ENCODE data around the gene CRY1.
"Not testable (repeated sequence)": the region's sequence is repeated elsewhere in the genome, so short reads cannot be mapped to it uniquely, and the experiment has no call there.

Gene CRY1

GRCh38 chr12:107108366-107108765 is 15.0 kb upstream of the CRY1 start:
- not testable (repeated sequence) for DNase-seq (ENCODE audit: low spot score)

- DNase-seq (ENCODE audit: low spot score), result no peak
These were observed 14.0 kb upstream of the CRY1 start for GRCh38 chr12:107107381-107107780.

GRCh38 chr12:107106241-107107025 is 13.1 kb upstream of the CRY1 start:
- DNase-seq (ENCODE audit: low spot score), result no peak

- peak; percentile 5 for DNase-seq (ENCODE audit: low spot score)
These were observed 12.0 kb upstream of the CRY1 start for GRCh38 chr12:107105410-107105703.

GRCh38 chr12:107103516-107103915 is 10.2 kb upstream of the CRY1 start:
- DNase-seq (ENCODE audit: low spot score), result no peak

- DNase-seq (ENCODE audit: low spot score), result no peak
These were observed 9.7 kb upstream of the CRY1 start for GRCh38 chr12:107103097-107103496.

GRCh38 chr12:107102294-107102693 is 8.9 kb upstream of the CRY1 start:
- no peak for DNase-seq (ENCODE audit: low spot score)

GRCh38 chr12:107101651-107102050 is 8.3 kb upstream of the CRY1 start:
- DNase-seq (ENCODE audit: low spot score), result no peak

GRCh38 chr12:107099917-107100316 is 6.6 kb upstream of the CRY1 start:
- DNase-seq (ENCODE audit: low spot score), result no peak

GRCh38 chr12:107096571-107096970 is 3.2 kb upstream of the CRY1 start:
- DNase-seq (ENCODE audit: low spot score), result no peak

GRCh38 chr12:107094183-107094448 is 767 bp upstream of the CRY1 start:
- no peak for DNase-seq (ENCODE audit: low spot score)

GRCh38 chr12:107092669-107093416 is 506 bp downstream of the CRY1 start:
- no peak for DNase-seq (ENCODE audit: low spot score)

- peak; percentile 59 for DNase-seq (ENCODE audit: low spot score)
These were observed 1.2 kb downstream of the CRY1 start for GRCh38 chr12:107091989-107092641.

GRCh38 chr12:107091381-107091780 is 2.0 kb downstream of the CRY1 start:
- DNase-seq (ENCODE audit: low spot score), result no peak

GRCh38 chr12:107090711-107091110 is 2.6 kb downstream of the CRY1 start:
- DNase-seq (ENCODE audit: low spot score), result no peak

GRCh38 chr12:107088912-107089311 is 4.4 kb downstream of the CRY1 start:
- DNase-seq (ENCODE audit: low spot score), result no peak

- no peak for DNase-seq (ENCODE audit: low spot score)
These were observed 7.0 kb downstream of the CRY1 start for GRCh38 chr12:107086314-107086713.

- DNase-seq (ENCODE audit: low spot score), result no peak
These were observed 11.6 kb downstream of the CRY1 start for GRCh38 chr12:107081778-107082177.

GRCh38 chr12:107080299-107080698 is 13.1 kb downstream of the CRY1 start:
- DNase-seq (ENCODE audit: low spot score), result no peak

GRCh38 chr12:107079172-107080011 is 14.0 kb downstream of the CRY1 start:
- peak; percentile 51 for DNase-seq (ENCODE audit: low spot score)

GRCh38 chr12:107073266-107073665 is 20.1 kb downstream of the CRY1 start:
- DNase-seq (ENCODE audit: low spot score), result not testable (repeated sequence)

- no peak for DNase-seq (ENCODE audit: low spot score)
These were observed 26.7 kb downstream of the CRY1 start for GRCh38 chr12:107066691-107067090.

GRCh38 chr12:107064687-107065086 is 28.7 kb downstream of the CRY1 start:
- no peak for DNase-seq (ENCODE audit: low spot score)

Measured in NAMALWA (cell line).